OCI-LY7 (cell line): ENCODE data around the gene PSME3. TPM values are rescaled to one million over a fixed set of nuclear protein-coding genes. Genes with fewer than 3 reads are reported as not detected.

Experiments used
- BruUV-seq: library from RNA; stranded (reverse); fragments of 400-500 nt; replicated peaks from 2 replicates; lab custom pipeline; 2021; lab: Mats Ljungman, UMichigan
- CTCF ChIA-PET: fragments of 300-600 bp; sonication (Branson Sonifier 250); formaldehyde crosslinking; loops from one replicate; lab custom pipeline; 2022; ENCODE audit warnings: antibody characterized with exemption; ENCODE audit not compliant: unreplicated experiment; lab: Charles Lee
- POLR2A ChIA-PET: fragments of 300-600 bp; sonication (Branson Sonifier 250); formaldehyde crosslinking; loops from one replicate; lab custom pipeline; 2022; ENCODE audit warnings: antibody characterized with exemption; lab: Charles Lee
- DNase-seq: peaks from one replicate; pipeline ENCODE4 v3.0.0-alpha.2; 2015; ENCODE audit warnings: low spot score
- H2AFZ ChIP-seq: fragments of 200-600 bp; sonication (generic), shearing (Covaris generic); 2 replicates; pipeline ENCODE4 v1.6.1; 2014; ENCODE audit warnings: mild to moderate bottlenecking, antibody characterized with exemption, low read length, moderate library complexity
- H3K27ac ChIP-seq: fragments of 200-600 bp; sonication (generic); 2 replicates; pipeline ENCODE4 v1.5.1; 2014; ENCODE audit warnings: mixed run types, low read depth, mild to moderate bottlenecking, moderate library complexity, low read length, inconsistent platforms; ENCODE audit not compliant: poor library complexity, severe bottlenecking
- H3K36me3 ChIP-seq: fragments of 200-600 bp; sonication (generic); 2 replicates; pipeline ENCODE4 v1.6.1; 2014; ENCODE audit warnings: mild to moderate bottlenecking, antibody characterized with exemption, low read length, moderate library complexity, mixed read lengths; ENCODE audit not compliant: insufficient read depth
- H3K4me1 ChIP-seq: fragments of 200-600 bp; sonication (generic); 2 replicates; pipeline ENCODE4 v1.5.1; 2014; ENCODE audit warnings: mild to moderate bottlenecking, low read length; ENCODE audit not compliant: insufficient read depth, poor library complexity, severe bottlenecking
- H3K4me2 ChIP-seq: fragments of 200-600 bp; sonication (generic); 2 replicates; pipeline ENCODE4 v1.6.1; 2014; ENCODE audit warnings: mild to moderate bottlenecking, low read length
- H3K4me3 ChIP-seq: fragments of 200-600 bp; sonication (generic); 2 replicates; pipeline ENCODE4 v1.5.1; 2014; ENCODE audit warnings: mild to moderate bottlenecking, low read depth, low read length; ENCODE audit not compliant: poor library complexity, severe bottlenecking
- H3K79me2 ChIP-seq: fragments of 200-600 bp; sonication (generic); 2 replicates; pipeline ENCODE4 v1.6.1; 2016; ENCODE audit warnings: low read depth, mild to moderate bottlenecking, low read length, moderate library complexity, mixed read lengths; ENCODE audit not compliant: insufficient read depth
- H3K9me2 ChIP-seq: fragments of 200-600 bp; sonication (generic); 2 replicates; pipeline ENCODE4 v1.6.1; 2016; ENCODE audit warnings: mild to moderate bottlenecking, low read length, mixed read lengths; ENCODE audit not compliant: insufficient read depth
- H3K9me3 ChIP-seq: fragments of 200-600 bp; sonication (generic); 2 replicates; pipeline ENCODE4 v1.6.1; 2014; ENCODE audit warnings: mild to moderate bottlenecking, mixed run types, low read length, mixed read lengths
- H4K20me1 ChIP-seq: fragments of 200-600 bp; sonication (generic); 2 replicates; pipeline ENCODE4 v1.6.1; 2014; ENCODE audit warnings: mild to moderate bottlenecking, antibody characterized with exemption, low read length, moderate library complexity, mixed read lengths; ENCODE audit not compliant: insufficient read depth
- EZH2phosphoT487 ChIP-seq: fragments of 200-600 bp; sonication (generic); IDR thresholded peaks from 2 replicates; pipeline ENCODE4 v1.6.1; 2018; ENCODE audit warnings: low read depth, borderline replicate concordance, mild to moderate bottlenecking, mixed run types, antibody characterized with exemption, low read length, moderate library complexity, mixed read lengths
- intact Hi-C: fragments of 100-400 bp; cut with micrococcal nuclease; formaldehyde crosslinking; loops from one replicate; pipeline ENCODE4 v1.10.0; 2022; ENCODE audit not compliant: unreplicated experiment
- total RNA-seq, 2 experiments: library from RNA; depleted of rRNA in 1 of 2; stranded (reverse); fragments of >200 nt in 1 of 2; shearing (Covaris generic) in 1 of 2; gene quantifications; 2 replicates each; pipeline ENCODE4 v1.2.3, GENCODE V29; 2014 to 2022
- TF ChIP-seq, protein P1 (sequence below): fragments of 200-600 bp; sonication (generic); conservative IDR thresholded peaks from 2 replicates; pipeline ENCODE4 v1.5.1; 2014; ENCODE audit warnings: mild to moderate bottlenecking, antibody characterized with exemption, low read length, moderate library complexity, mixed read lengths

The PSME3 gene
- total RNA-seq, 2 experiments from 2014 or later, result 81.9 to 167 TPM

GRCh38 chr17:42841975-42842685 lies 8.9 kb downstream of the PSME3 start:
- Histone ChIP-seq H3K9me2 (no peaks in the 10 kb centered on the region), H2AFZ (no peak overlapping the region), H3K27ac (no peak overlapping the region), H3K4me3 (no peak overlapping the region), H4K20me1 (no peaks in the 10 kb centered on the region), H3K79me2 (no peaks in the 10 kb centered on the region), H3K9me3 (no peaks in the 10 kb centered on the region), H3K4me1 (no peaks in the 10 kb centered on the region), H3K36me3 (peaks cover 88% of the 10 kb centered on the region), H3K4me2 (no peak overlapping the region)
- ChIA-PET CTCF (no interaction called here), POLR2A (no interaction called here)
- no peak for TF ChIP-seq EZH2phosphoT487
- TF ChIP-seq, protein P1, sequence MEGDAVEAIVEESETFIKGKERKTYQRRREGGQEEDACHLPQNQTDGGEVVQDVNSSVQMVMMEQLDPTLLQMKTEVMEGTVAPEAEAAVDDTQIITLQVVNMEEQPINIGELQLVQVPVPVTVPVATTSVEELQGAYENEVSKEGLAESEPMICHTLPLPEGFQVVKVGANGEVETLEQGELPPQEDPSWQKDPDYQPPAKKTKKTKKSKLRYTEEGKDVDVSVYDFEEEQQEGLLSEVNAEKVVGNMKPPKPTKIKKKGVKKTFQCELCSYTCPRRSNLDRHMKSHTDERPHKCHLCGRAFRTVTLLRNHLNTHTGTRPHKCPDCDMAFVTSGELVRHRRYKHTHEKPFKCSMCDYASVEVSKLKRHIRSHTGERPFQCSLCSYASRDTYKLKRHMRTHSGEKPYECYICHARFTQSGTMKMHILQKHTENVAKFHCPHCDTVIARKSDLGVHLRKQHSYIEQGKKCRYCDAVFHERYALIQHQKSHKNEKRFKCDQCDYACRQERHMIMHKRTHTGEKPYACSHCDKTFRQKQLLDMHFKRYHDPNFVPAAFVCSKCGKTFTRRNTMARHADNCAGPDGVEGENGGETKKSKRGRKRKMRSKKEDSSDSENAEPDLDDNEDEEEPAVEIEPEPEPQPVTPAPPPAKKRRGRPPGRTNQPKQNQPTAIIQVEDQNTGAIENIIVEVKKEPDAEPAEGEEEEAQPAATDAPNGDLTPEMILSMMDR, result no peak
- DNase-seq, result no peak
- intact Hi-C loops, result loop anchor here (2.0 kb wide), 1 partner anchor 95 kb away; no protein-coding TSS in a partner anchor
- TSS peak; percentile 59 for BruUV-seq

DNA sequence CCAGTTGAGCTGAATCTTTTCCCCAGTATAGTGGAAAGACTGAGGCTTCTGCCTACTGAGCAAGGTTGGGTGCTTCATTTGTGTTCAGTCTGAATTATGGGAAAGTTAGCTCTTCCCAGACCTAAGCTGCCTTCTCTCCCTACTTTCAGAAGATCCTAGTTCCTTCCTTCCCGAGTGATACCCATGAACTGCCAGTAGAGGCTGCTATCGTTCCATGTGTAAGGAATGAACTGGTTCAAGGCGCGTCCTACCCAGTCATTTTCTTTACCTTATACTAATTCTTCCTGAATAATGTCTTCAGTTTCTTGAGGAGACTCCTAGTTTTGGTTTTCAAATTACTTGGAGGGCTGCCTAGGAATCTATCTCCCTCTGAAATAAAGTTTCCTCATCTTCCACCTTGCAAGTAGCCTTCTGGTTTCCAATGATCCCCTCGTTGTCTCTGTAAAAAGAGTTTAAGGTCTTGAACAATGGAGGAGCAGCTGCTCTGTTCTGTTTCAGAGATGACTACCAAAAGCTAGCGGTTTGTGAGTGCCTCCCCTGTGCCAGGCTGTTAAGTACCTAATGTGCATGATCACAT lies 10.2 kb downstream of the PSME3 start:
- no TSS peak for BruUV-seq
- no peaks in the 10 kb centered on the region for H3K79me2 ChIP-seq
- intact Hi-C loops, result loop anchor here (1.0 to 2.0 kb wide), 2 partner anchors 86 to 93 kb away; no protein-coding TSS in a partner anchor
- no peak overlapping the region for H3K4me2 ChIP-seq
- ChIA-PET POLR2A (no interaction called here), CTCF (no interaction called here)
- peak; percentile 56 for DNase-seq
- no peak overlapping the region for H2AFZ ChIP-seq
- H4K20me1 ChIP-seq, result no peaks in the 10 kb centered on the region
- H3K9me2 ChIP-seq, result no peaks in the 10 kb centered on the region
- TF ChIP-seq, protein P1, result peak; percentile 85
- no peak for TF ChIP-seq EZH2phosphoT487
- H3K36me3 ChIP-seq, result peaks cover 74% of the 10 kb centered on the region
- H3K4me1 ChIP-seq, result no peaks in the 10 kb centered on the region
- no peaks in the 10 kb centered on the region for H3K9me3 ChIP-seq
- H3K27ac ChIP-seq, result no peak overlapping the region
- no peak overlapping the region for H3K4me3 ChIP-seq

- H3K36me3 ChIP-seq, result peaks cover 66% of the 10 kb centered on the region
- POLR2A ChIA-PET, result no interaction called here
- H3K4me3 ChIP-seq, result no peak within 1 kb of the TSS
- H3K9me2 ChIP-seq, result no peaks in the 10 kb centered on the region
- intact Hi-C loops, result no loop called here
- H2AFZ ChIP-seq, result no peak within 1 kb of the TSS
- BruUV-seq, result no TSS peak
- no peak for DNase-seq
- H3K4me2 ChIP-seq, result no peak within 1 kb of the TSS
- H3K4me1 ChIP-seq, result no peaks in the 10 kb centered on the region
- H3K9me3 ChIP-seq, result no peaks in the 10 kb centered on the region
- H3K79me2 ChIP-seq, result no peaks in the 10 kb centered on the region
- H3K27ac ChIP-seq, result no peak within 1 kb of the TSS
- CTCF ChIA-PET, result no interaction called here
- no peaks in the 10 kb centered on the region for H4K20me1 ChIP-seq
- no peak for TF ChIP-seq EZH2phosphoT487
- TF ChIP-seq, protein P1, result no peak
Measured at GRCh38 chr17:42844271-42844670, 11.1 kb downstream of the PSME3 start, which contains the start of gene AOC2. Gene AOC2, plus strand, starts transcription at chr17:42844580. Its CDS starts 47 bp downstream, at chr17:42844627.
